Dermis blood vessel endothelial cell (primary cell): ENCODE results near the gene TM4SF18. TPM values are rescaled to one million over a fixed set of nuclear protein-coding genes. Genes with fewer than 3 reads are reported as not detected.
"Not testable (repeated sequence)": the region's sequence is repeated elsewhere in the genome, so short reads cannot be mapped to it uniquely, and the experiment has no call there.

ENCODE experiments used
- DNase-seq: peaks from one replicate; pipeline ENCODE4 v3.0.0; 2010
- total RNA-seq: library from RNA; depleted of rRNA; stranded (reverse); fragments of >200 nt; gene quantifications from 2 replicates; pipeline ENCODE4 v1.2.3, GENCODE V29; 2014

Gene TM4SF18
- total RNA-seq, 1 donor from 2014 or later = 363 TPM

- peak; percentile 23 for DNase-seq
Observed at GRCh38 chr3:149368674-149369497, 35.5 kb upstream of the TM4SF18 start.

GRCh38 chr3:149368201-149368673 is 34.8 kb upstream of the TM4SF18 start:
- peak; percentile 61 for DNase-seq

- peak; percentile 95 for DNase-seq
Observed at GRCh38 chr3:149366941-149367840, 33.8 kb upstream of the TM4SF18 start.

- no peak for DNase-seq
Observed at GRCh38 chr3:149366031-149366430, 32.6 kb upstream of the TM4SF18 start.

GRCh38 chr3:149364624-149365023 is 31.2 kb upstream of the TM4SF18 start:
- no peak for DNase-seq

GRCh38 chr3:149363053-149363452 is 29.6 kb upstream of the TM4SF18 start:
- DNase-seq = peak; percentile 61

GRCh38 chr3:149362366-149362765 is 28.9 kb upstream of the TM4SF18 start:
- no peak for DNase-seq

GRCh38 chr3:149356630-149357029 is 23.2 kb upstream of the TM4SF18 start:
- no peak for DNase-seq

GRCh38 chr3:149356044-149356592 is 22.7 kb upstream of the TM4SF18 start:
- DNase-seq = no peak

- DNase-seq = peak; percentile 54
Observed at GRCh38 chr3:149353581-149354184, 20.2 kb upstream of the TM4SF18 start.

- DNase-seq = peak; percentile 81
Observed at GRCh38 chr3:149352556-149352955, 19.1 kb upstream of the TM4SF18 start.

- no peak for DNase-seq
Observed at GRCh38 chr3:149343951-149344350, 10.5 kb upstream of the TM4SF18 start.

- peak; percentile 80 for DNase-seq
Observed at GRCh38 chr3:149342413-149343380, 9.3 kb upstream of the TM4SF18 start.

- DNase-seq = peak; percentile 84
Observed at GRCh38 chr3:149340310-149340933, 7.0 kb upstream of the TM4SF18 start.

- peak; percentile 100 for DNase-seq
Observed at GRCh38 chr3:149339931-149340309, 6.5 kb upstream of the TM4SF18 start.

- DNase-seq = not testable (repeated sequence)
Observed at GRCh38 chr3:149337486-149337885, 4.0 kb upstream of the TM4SF18 start.

GRCh38 chr3:149336925-149337324 is 3.5 kb upstream of the TM4SF18 start:
- DNase-seq = no peak

GRCh38 chr3:149332771-149333170 is 665 bp downstream of the TM4SF18 start:
- peak; percentile 55 for DNase-seq

GRCh38 chr3:149332227-149332765 is 1.1 kb downstream of the TM4SF18 start:
- DNase-seq = peak; percentile 72

- DNase-seq = no peak
Observed at GRCh38 chr3:149331396-149331795, 2.0 kb downstream of the TM4SF18 start.
